WTC11 (cell line): Measurements from ENCODE around the gene CIZ1. TPM values are rescaled to one million over a fixed set of nuclear protein-coding genes. Genes with fewer than 3 reads are reported as not detected.

Experiments
- ATAC-seq: fragments of 200-7000 bp; cut with Tn5 transposase; 2 replicates; pipeline ENCODE4 v1.10.0; 2021; ENCODE audit warnings: mild to moderate bottlenecking, moderate library complexity
- CTCF ChIA-PET: fragments of 300-600 bp; sonication (Branson Sonifier 250); formaldehyde crosslinking; loops from one replicate; lab custom pipeline; 2021; ENCODE audit warnings: antibody characterized with exemption; lab: Charles Lee
- POLR2A ChIA-PET: fragments of 350-600 bp; sonication (Branson Sonifier 250); formaldehyde crosslinking; loops from one replicate; lab custom pipeline; 2021; ENCODE audit warnings: antibody characterized with exemption; lab: Charles Lee
- DNase-seq: peaks from one replicate; pipeline ENCODE4 v3.0.0; 2021; ENCODE audit warnings: low spot score
- H3K27ac Mint-ChIP-seq: 2 replicates; pipeline ENCODE4 v1.8.0; 2021; ENCODE audit warnings: mixed read lengths
- H3K27me3 Mint-ChIP-seq: 2 replicates; pipeline ENCODE4 v1.8.0; 2021; ENCODE audit warnings: low read depth, mild to moderate bottlenecking, moderate library complexity, mixed read lengths
- H3K36me3 Mint-ChIP-seq: 2 replicates; pipeline ENCODE4 v1.8.0; 2021; ENCODE audit warnings: mixed read lengths
- H3K4me1 Mint-ChIP-seq: 2 replicates; pipeline ENCODE4 v1.8.0; 2022; ENCODE audit warnings: mixed read lengths
- H3K4me3 Mint-ChIP-seq: 2 replicates; pipeline ENCODE4 v1.8.0; 2021; ENCODE audit warnings: mild to moderate bottlenecking, moderate library complexity, mixed read lengths
- H3K9me3 Mint-ChIP-seq: 2 replicates; pipeline ENCODE4 v1.8.0; 2021; ENCODE audit warnings: mixed read lengths
- ATF1 ChIP-seq: sonication (generic); formaldehyde crosslinking; IDR thresholded peaks from 2 replicates; pipeline ENCODE4 v1.8.1; 2023; ENCODE audit warnings: mild to moderate bottlenecking, moderate library complexity, missing genetic modification reagents
- CREB1 ChIP-seq: sonication (generic); formaldehyde crosslinking; IDR thresholded peaks from 2 replicates; pipeline ENCODE4 v1.8.0; 2023; ENCODE audit warnings: mild to moderate bottlenecking, missing genetic modification reagents
- E2F4 ChIP-seq: sonication (generic); formaldehyde crosslinking; IDR thresholded peaks from 2 replicates; pipeline ENCODE4 v1.8.1; 2022; ENCODE audit warnings: low read depth, mild to moderate bottlenecking, moderate library complexity, missing genetic modification reagents, borderline replicate concordance
- ERG ChIP-seq: fragments of 250-450 bp; sonication (Bioruptor Pico); IDR thresholded peaks from 2 replicates; pipeline ENCODE4 v1.8.0; 2021; ENCODE audit warnings: mild to moderate bottlenecking
- JAZF1 ChIP-seq: fragments of 250-450 bp; sonication (Bioruptor Pico); IDR thresholded peaks from 2 replicates; pipeline ENCODE4 v1.9.0; 2021; ENCODE audit warnings: moderate library complexity, mild to moderate bottlenecking, inconsistent platforms
- MYBL2 ChIP-seq: sonication (generic); formaldehyde crosslinking; IDR thresholded peaks from 2 replicates; pipeline ENCODE4 v1.8.1; 2023; ENCODE audit warnings: mild to moderate bottlenecking, moderate library complexity, missing genetic modification reagents
- NR1H2 ChIP-seq: sonication (generic); formaldehyde crosslinking; IDR thresholded peaks from 2 replicates; pipeline ENCODE4 v1.9.0; 2021; ENCODE audit warnings: mild to moderate bottlenecking, moderate library complexity, missing genetic modification reagents
- NR2C2 ChIP-seq: sonication (generic); formaldehyde crosslinking; IDR thresholded peaks from 2 replicates; pipeline ENCODE4 v1.8.0; 2022; ENCODE audit warnings: mild to moderate bottlenecking, missing genetic modification reagents
- ZNF138 ChIP-seq: sonication (generic); formaldehyde crosslinking; conservative IDR thresholded peaks from 2 replicates; pipeline ENCODE4 v1.8.1; 2022; ENCODE audit warnings: mild to moderate bottlenecking, moderate library complexity, missing genetic modification reagents
- ZNF232 ChIP-seq: sonication (generic); formaldehyde crosslinking; IDR thresholded peaks from 2 replicates; pipeline ENCODE4 v1.8.0; 2022; ENCODE audit warnings: mild to moderate bottlenecking, missing genetic modification reagents
- ZNF396 ChIP-seq: fragments of 250-450 bp; sonication (Bioruptor Pico); IDR thresholded peaks from 2 replicates; pipeline ENCODE4 v1.8.0; 2021; ENCODE audit warnings: mild to moderate bottlenecking, moderate library complexity, borderline replicate concordance
- total RNA-seq: library from RNA; stranded (reverse); gene quantifications from 3 replicates; pipeline ENCODE4 v1.2.3, GENCODE V29; 2021
- TF ChIP-seq, protein P1 (sequence below): sonication (generic); formaldehyde crosslinking; conservative IDR thresholded peaks from 2 replicates; pipeline ENCODE4 v1.8.1; 2023; ENCODE audit warnings: mild to moderate bottlenecking, low read depth, missing genetic modification reagents, moderate library complexity
- TF ChIP-seq, protein P2 (sequence below): fragments of 250-450 bp; sonication (Bioruptor Pico); IDR thresholded peaks from 2 replicates; pipeline ENCODE4 v1.9.0; 2021; ENCODE audit warnings: mild to moderate bottlenecking
- TF ChIP-seq, protein P3 (sequence below): sonication (generic); formaldehyde crosslinking; IDR thresholded peaks from 2 replicates; pipeline ENCODE4 v1.8.0; 2022; ENCODE audit warnings: missing genetic modification reagents
- TF ChIP-seq, protein P4 (sequence below): fragments of 250-450 bp; sonication (Bioruptor Pico); conservative IDR thresholded peaks from 2 replicates; pipeline ENCODE4 v1.9.0; 2021; ENCODE audit warnings: mild to moderate bottlenecking
- TF ChIP-seq, protein P5 (sequence below): fragments of 250-450 bp; sonication (Bioruptor Pico); IDR thresholded peaks from 2 replicates; pipeline ENCODE4 v1.9.0; 2021; ENCODE audit warnings: mild to moderate bottlenecking
- TF ChIP-seq, protein P6 (sequence below): fragments of 250-450 bp; sonication (Bioruptor Pico); IDR thresholded peaks from 2 replicates; pipeline ENCODE4 v1.9.0; 2021; ENCODE audit warnings: moderate library complexity, mild to moderate bottlenecking, inconsistent platforms, borderline replicate concordance

Gene CIZ1
- total RNA-seq, 1 experiment from 2014 or later, result 90.2 TPM

DNA sequence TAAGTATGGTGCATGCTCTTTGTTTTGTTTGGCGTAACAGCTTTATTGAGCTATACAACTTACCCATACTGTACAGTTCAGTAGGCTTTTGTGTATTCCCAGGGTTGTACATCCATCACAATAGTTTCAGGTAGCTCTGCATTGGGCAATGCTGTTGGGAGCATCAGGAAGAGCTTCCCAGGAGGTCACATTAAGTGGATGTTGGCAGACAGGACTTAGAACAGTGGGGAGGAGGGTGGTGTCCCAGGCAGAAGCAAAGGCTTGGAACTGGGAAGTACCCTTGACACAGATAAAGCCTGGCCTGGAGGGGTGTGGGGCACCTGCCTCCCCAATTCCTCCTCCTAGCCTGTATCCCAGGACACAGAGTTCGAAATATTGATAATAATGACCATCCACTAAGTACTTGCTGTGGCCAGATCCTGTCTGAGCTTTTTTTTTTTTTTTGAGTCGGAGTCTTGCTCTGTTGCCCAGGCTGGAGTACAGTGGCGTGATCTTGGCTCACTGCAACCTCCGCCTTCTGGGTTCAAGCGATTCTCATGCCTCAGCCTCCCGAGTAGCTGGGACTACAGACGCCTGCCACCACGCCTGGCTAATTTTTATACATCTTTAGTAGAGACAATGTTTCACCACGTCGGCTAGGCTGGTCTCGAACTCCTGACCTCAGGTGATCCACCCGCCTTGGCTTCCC, 30.0 kb downstream of the CIZ1 start:
- TF ChIP-seq ZNF396 (no peak), ZNF138 (CRISPR knock-in tag) (no peak), ERG (CRISPR knock-in tag) (no peak), ZNF232 (no peak), JAZF1 (no peak), MYBL2 (CRISPR knock-in tag) (no peak), NR1H2 (no peak)
- TF ChIP-seq, protein P1, sequence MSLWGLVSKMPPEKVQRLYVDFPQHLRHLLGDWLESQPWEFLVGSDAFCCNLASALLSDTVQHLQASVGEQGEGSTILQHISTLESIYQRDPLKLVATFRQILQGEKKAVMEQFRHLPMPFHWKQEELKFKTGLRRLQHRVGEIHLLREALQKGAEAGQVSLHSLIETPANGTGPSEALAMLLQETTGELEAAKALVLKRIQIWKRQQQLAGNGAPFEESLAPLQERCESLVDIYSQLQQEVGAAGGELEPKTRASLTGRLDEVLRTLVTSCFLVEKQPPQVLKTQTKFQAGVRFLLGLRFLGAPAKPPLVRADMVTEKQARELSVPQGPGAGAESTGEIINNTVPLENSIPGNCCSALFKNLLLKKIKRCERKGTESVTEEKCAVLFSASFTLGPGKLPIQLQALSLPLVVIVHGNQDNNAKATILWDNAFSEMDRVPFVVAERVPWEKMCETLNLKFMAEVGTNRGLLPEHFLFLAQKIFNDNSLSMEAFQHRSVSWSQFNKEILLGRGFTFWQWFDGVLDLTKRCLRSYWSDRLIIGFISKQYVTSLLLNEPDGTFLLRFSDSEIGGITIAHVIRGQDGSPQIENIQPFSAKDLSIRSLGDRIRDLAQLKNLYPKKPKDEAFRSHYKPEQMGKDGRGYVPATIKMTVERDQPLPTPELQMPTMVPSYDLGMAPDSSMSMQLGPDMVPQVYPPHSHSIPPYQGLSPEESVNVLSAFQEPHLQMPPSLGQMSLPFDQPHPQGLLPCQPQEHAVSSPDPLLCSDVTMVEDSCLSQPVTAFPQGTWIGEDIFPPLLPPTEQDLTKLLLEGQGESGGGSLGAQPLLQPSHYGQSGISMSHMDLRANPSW (CRISPR knock-in tag), result no peak
- TF ChIP-seq, protein P2, sequence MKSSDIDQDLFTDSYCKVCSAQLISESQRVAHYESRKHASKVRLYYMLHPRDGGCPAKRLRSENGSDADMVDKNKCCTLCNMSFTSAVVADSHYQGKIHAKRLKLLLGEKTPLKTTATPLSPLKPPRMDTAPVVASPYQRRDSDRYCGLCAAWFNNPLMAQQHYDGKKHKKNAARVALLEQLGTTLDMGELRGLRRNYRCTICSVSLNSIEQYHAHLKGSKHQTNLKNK (CRISPR knock-in tag), result no peak
- TF ChIP-seq, protein P3, sequence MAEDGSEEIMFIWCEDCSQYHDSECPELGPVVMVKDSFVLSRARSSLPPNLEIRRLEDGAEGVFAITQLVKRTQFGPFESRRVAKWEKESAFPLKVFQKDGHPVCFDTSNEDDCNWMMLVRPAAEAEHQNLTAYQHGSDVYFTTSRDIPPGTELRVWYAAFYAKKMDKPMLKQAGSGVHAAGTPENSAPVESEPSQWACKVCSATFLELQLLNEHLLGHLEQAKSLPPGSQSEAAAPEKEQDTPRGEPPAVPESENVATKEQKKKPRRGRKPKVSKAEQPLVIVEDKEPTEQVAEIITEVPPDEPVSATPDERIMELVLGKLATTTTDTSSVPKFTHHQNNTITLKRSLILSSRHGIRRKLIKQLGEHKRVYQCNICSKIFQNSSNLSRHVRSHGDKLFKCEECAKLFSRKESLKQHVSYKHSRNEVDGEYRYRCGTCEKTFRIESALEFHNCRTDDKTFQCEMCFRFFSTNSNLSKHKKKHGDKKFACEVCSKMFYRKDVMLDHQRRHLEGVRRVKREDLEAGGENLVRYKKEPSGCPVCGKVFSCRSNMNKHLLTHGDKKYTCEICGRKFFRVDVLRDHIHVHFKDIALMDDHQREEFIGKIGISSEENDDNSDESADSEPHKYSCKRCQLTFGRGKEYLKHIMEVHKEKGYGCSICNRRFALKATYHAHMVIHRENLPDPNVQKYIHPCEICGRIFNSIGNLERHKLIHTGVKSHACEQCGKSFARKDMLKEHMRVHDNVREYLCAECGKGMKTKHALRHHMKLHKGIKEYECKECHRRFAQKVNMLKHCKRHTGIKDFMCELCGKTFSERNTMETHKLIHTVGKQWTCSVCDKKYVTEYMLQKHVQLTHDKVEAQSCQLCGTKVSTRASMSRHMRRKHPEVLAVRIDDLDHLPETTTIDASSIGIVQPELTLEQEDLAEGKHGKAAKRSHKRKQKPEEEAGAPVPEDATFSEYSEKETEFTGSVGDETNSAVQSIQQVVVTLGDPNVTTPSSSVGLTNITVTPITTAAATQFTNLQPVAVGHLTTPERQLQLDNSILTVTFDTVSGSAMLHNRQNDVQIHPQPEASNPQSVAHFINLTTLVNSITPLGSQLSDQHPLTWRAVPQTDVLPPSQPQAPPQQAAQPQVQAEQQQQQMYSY (CRISPR knock-in tag), result no peak
- TF ChIP-seq, protein P4, sequence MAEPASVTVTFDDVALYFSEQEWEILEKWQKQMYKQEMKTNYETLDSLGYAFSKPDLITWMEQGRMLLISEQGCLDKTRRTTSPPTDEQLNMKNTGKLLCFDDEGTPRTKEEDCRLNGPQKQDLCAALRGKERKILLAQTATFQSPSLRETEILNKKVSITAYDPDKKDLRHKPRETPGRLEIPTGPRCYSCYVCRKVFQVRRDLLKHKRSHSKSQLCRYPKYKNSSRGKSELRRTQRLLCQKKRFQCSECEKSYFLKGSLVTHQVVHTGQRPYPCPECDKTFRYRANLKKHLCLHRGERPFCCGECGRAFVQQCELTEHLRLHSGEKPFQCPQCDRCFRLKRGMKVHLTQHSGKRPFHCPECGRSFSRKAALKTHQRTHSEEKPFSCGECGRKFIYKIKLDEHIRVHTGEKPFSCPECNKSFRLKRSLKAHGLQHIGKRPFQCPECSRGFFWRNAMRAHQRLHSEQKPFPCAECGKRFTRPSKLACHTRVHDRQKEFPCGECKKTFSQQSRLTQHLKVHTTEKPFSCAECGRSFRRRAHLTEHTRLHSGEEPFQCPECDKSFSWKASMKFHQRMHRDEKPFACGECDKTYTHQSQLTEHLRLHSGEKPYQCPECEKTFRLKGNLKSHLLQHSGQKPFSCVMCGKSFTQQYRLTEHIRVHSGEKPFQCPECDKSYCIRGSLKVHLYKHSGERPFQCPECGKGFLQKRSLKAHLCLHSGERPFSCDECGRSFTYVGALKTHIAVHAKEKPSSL (CRISPR knock-in tag), result no peak
- ChIA-PET POLR2A (interaction anchor here (1.0 kb wide), 1 partner anchor 94 kb away, joined by 3 read pairs; no protein-coding TSS in a partner anchor), CTCF (interaction anchor here (1.6 to 3.6 kb wide), 5 partner anchors 10 to 277 kb away, joined by 5 to 37 read pairs (median 30); partner anchors contain the start of gene DNM1)
- Mint-ChIP-seq H3K9me3 (no peaks in the 10 kb centered on the region), H3K36me3 (peaks cover 15% of the 10 kb centered on the region), H3K4me3 (peak overlapping the region; percentile 74), H3K27me3 (no peaks in the 10 kb centered on the region), H3K4me1 (peaks cover 5% of the 10 kb centered on the region), H3K27ac (no peak overlapping the region)
- ATAC-seq (no peak), DNase-seq (no peak)

DNA sequence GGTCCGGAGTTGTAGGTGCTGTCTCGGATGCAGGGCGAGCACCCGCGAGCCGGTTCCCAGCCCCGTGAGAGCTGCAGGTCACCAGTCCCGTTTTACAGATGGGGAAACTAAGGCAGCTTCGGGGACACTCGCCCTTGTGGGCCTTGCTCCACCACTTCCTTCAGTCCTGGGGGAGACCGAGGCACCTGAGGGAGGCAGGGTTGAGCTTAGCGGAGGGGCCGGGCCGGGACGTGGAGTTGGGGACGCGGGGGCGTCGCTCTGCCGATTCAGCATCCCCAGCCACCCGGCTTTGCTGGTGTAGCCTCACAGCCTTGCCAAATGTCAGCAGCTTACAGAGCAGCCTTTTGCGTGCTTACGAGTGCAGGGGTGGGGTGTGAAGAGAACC, 30.8 kb downstream of the CIZ1 start:
- Mint-ChIP-seq H3K4me1 (peaks cover 5% of the 10 kb centered on the region), H3K27me3 (no peaks in the 10 kb centered on the region), H3K27ac (no peak overlapping the region), H3K4me3 (peak overlapping the region; percentile 74), H3K36me3 (peaks cover 10% of the 10 kb centered on the region), H3K9me3 (no peaks in the 10 kb centered on the region)
- DNase-seq, result no peak
- POLR2A ChIA-PET, result interaction anchor here (1.0 to 1.5 kb wide), 3 partner anchors 9 to 95 kb away, joined by 3 to 6 read pairs (median 3); no protein-coding TSS in a partner anchor
- ATAC-seq, result no peak
- CTCF ChIA-PET, result interaction anchor here (1.0 to 3.6 kb wide), 14 partner anchors 10 to 278 kb away, joined by 3 to 37 read pairs (median 5); partner anchors contain the start of genes CIZ1 and DNM1
- 0 out of 2 replicates have a peak, but pooled peaks have one; percentile 41 for TF ChIP-seq ATF1 (CRISPR knock-in tag)
- no peak for TF ChIP-seq CREB1 (CRISPR knock-in tag)
- TF ChIP-seq, protein P5, sequence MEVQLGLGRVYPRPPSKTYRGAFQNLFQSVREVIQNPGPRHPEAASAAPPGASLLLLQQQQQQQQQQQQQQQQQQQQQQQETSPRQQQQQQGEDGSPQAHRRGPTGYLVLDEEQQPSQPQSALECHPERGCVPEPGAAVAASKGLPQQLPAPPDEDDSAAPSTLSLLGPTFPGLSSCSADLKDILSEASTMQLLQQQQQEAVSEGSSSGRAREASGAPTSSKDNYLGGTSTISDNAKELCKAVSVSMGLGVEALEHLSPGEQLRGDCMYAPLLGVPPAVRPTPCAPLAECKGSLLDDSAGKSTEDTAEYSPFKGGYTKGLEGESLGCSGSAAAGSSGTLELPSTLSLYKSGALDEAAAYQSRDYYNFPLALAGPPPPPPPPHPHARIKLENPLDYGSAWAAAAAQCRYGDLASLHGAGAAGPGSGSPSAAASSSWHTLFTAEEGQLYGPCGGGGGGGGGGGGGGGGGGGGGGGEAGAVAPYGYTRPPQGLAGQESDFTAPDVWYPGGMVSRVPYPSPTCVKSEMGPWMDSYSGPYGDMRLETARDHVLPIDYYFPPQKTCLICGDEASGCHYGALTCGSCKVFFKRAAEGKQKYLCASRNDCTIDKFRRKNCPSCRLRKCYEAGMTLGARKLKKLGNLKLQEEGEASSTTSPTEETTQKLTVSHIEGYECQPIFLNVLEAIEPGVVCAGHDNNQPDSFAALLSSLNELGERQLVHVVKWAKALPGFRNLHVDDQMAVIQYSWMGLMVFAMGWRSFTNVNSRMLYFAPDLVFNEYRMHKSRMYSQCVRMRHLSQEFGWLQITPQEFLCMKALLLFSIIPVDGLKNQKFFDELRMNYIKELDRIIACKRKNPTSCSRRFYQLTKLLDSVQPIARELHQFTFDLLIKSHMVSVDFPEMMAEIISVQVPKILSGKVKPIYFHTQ, result 0 out of 2 replicates have a peak, but pooled peaks have one; percentile 38
- TF ChIP-seq NR2C2 (CRISPR knock-in tag), result no peak
- TF ChIP-seq, protein P6, sequence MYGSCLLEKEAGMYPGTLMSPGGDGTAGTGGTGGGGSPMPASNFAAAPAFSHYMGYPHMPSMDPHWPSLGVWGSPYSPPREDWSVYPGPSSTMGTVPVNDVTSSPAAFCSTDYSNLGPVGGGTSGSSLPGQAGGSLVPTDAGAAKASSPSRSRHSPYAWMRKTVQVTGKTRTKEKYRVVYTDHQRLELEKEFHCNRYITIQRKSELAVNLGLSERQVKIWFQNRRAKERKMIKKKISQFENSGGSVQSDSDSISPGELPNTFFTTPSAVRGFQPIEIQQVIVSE, result no peak
- TF ChIP-seq E2F4 (CRISPR knock-in tag), result no peak
